GM04503 (cell line): ENCODE results near the gene SUOX.
"Not testable (repeated sequence)": the region's sequence is repeated elsewhere in the genome, so short reads cannot be mapped to it uniquely, and the experiment has no call there.

ENCODE experiments used
- DNase-seq: peaks from one replicate; pipeline ENCODE4 v3.0.0-alpha.2; 2012; ENCODE audit warnings: low read depth

SUOX gene

DNA sequence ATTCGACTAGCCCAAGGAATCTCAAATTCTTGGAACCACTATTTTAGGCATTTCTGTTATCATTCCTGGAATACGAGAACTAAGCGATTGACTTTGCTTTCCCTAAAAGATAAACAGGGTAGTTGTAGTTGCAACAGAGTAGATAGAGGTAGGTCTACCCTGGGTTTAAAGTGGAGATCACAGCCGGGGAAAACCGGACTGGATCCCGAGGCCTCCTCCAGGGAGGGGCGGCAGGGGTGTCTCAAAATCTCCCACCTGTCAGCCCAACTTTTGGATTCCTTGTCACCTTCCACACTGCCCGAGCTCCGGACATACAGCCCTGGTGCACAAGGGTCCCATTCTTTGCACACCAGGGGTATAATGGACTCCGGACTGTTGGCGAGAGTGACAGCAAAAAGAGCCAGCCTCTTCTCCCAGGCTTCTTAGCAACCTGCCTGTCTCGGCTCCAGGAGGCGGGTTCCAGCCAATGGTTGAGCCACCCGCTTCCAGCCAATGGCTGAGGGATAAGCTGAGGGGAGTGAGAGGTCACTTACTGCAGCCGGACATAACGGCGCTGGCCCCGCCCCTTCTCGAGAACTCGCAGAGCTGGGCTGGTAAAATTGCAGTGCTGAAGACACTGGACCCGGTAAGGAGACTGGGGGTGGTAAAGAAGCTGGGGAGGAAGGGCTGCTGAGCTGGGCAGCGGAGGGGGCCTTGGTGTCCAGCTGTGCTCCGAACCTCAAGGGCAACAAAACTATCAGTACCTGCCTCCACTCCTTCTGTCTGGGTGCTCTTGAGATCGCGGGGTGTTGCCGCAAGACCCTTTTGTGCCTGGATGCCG lies at the start of gene SUOX:
SUOX (plus strand) TSS at position 562 of the 820 bp plus-strand sequence. CDS start 4,946 bp downstream, outside the sequence.
- DNase-seq: peak; percentile 83

DNA sequence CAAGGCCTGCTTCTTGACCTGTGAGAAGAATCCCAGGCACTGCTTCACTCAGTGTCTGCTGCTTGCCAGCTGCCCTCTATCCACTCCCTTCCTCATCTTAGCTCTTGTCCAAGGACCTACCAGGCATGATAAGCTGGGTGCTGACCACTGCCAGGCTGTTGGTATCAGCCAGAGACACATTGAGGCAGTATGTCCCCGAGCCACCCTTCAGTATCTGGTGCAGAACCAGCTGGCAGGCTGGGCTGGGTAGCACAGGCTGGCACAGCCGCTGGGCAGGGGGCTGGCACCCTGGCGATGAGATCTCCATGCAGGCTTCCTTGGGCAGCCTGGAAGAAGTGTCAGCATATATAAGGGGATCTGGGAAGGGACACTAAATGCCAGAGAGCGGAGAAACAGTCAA lies 41.7 kb upstream of the SUOX start:
- DNase-seq: no peak

DNA sequence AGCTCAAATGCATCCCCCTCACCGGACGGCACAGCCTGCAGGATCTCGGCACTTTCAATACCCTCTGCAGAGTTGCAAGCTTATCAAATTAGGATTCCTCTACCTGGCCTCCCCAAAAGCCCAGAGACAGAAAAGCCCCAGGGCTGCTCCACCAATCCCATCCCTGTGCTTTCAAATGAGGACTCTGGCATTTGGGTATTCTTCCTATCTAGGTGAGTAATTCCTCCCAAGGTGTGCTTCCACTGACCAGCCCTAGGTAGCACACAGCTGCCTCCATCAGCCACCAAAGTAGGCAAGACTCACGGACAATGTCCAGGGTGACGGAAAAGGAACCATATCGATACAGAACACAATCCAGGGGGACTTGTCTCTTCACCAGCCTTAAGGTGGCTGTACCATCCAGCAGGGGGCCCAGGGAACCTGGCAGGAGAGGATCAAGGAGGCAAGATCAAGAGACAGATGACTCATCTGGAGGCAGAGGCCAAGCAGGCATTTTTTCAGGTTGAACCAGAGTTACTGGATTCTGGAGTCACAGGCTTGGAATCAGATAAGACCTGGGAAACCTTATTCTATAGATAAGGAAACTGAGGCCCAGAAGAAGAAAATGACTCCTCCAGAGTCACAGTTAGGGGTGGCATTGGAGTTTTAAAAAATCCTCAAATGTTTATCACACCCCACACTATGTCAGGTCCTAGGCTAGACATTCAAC lies 41.1 kb upstream of the SUOX start:
- DNase-seq: no peak

- no peak for DNase-seq
Observed at GRCh38 chr12:55957106-55957859, 39.8 kb upstream of the SUOX start.

GRCh38 chr12:55963760-55964159 lies 33.3 kb upstream of the SUOX start:
- no peak for DNase-seq

GRCh38 chr12:55965240-55965639 lies 31.8 kb upstream of the SUOX start:
- DNase-seq: no peak

DNA sequence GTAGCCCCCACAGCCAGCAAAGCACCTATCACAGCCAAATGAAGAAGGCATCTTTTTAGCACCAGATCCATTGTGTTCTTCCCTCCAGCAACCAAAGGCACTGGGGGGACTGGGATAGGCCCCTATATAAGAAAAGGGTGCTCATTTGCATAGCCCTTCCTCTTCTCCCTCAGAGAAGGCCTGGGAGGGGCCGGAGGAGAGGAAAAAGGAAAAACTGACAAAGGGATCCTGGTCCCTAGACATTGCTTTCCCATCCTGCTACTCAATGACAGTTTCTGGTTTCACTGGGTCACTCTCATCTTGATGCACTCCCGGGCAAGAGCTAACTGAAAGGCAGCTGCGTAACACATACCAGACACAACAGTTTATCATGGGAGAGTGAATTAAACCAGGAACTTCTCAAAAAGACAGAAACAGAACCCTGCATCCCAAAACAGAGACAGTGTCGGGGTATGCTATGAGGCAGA lies 31.1 kb upstream of the SUOX start, which contains the start of gene PMEL:
PMEL (minus strand) TSS at position 102 of the 467 bp plus-strand sequence; CDS start at position 71, 31 bp downstream.
- no peak for DNase-seq

DNA sequence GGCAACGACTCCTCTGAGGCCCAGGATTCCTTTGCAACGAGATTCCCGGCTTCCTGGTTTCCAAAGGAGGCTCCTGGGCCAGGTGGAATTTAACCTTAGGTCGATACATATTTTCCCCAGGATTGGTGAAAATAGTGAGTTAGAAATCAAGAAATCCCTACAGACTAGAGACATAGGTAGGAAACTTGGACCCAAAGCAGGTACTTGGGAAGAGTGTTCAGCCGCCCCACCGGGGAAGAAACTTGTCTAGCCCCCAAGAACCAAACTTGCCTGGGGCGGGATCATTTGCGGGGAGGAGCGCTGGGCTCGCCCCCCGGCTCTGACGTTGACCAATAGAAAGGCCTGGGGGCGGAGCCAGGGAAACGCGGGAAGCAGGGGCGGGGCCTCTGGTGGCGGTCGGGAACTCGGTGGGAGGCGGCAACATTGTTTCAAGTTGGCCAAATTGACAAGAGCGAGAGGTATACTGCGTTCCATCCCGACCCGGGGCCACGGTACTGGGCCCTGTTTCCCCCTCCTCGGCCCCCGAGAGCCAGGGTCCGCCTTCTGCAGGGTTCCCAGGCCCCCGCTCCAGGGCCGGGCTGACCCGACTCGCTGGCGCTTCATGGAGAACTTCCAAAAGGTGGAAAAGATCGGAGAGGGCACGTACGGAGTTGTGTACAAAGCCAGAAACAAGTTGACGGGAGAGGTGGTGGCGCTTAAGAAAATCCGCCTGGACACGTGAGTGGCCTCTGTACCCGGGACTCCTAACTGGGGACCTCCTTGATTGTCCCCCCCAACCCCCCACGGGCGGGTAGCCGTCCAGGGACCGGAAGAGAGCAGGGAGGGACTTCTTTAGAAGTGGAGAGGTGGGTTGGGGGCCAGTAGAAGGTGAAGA lies 30.4 kb upstream of the SUOX start, which contains the start of gene CDK2:
CDK2 (plus strand) TSS at position 423 of the 874 bp plus-strand sequence; CDS start at position 602, 179 bp downstream.
- no peak for DNase-seq

DNA sequence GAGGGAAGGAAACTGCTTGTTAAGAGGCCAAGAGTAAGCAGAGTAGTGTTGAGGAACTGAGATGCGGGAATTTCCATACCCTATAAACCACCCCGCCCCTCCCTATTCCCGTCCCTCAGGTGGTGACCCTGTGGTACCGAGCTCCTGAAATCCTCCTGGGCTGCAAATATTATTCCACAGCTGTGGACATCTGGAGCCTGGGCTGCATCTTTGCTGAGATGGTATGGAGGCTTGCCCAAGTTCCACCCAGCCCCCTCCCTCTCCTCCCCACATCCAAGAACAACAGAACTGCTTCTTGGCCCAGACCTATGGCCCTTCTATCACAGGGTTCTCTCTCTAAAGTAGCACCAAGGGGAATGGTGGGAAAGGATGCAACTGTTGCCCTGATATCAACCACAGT lies 27.7 kb upstream of the SUOX start:
- DNase-seq: no peak

- DNase-seq: no peak
Observed at GRCh38 chr12:55970775-55971174, 26.3 kb upstream of the SUOX start.

GRCh38 chr12:55972042-55972441 lies 25.0 kb upstream of the SUOX start:
- DNase-seq: peak; percentile 51

- DNase-seq: no peak
Observed at GRCh38 chr12:55972456-55972855, 24.6 kb upstream of the SUOX start.

DNA sequence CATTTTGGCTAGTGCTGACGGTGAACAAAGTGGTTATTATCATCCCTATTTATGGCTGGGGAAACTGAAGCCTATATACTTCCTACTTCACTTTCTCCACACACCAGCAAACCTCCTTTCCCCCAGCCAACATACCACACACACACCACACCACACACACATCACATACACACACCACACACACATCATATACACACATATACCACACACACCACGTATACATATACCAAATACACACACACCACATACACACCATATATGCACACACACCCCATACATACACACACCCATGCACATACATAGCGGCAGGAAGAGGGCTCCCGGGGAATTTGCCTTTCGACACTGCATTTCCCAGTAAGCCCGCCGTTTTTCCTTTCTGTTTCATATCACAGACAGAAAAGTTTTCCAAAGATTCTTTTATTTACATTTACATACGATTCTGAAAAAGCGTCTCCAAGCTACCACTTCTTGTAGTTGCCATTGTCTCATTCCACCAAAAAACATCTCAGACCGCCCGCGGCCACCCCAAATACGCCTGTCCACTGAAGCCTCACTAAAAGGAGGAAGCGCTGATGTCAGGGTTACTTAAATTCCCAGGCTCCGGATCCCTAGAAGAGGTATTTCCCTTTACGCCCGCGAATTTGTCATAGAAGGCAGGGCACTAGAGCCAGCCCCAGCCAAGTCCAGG lies 24.0 kb upstream of the SUOX start:
- DNase-seq: no peak

- peak; percentile 100 for DNase-seq
Observed at GRCh38 chr12:55973599-55974307, 23.3 kb upstream of the SUOX start, which contains the start of gene RAB5B. RAB5B (plus strand) TSS chr12:55974078; CDS start chr12:55986961, 12,883 bp downstream.

- no peak for DNase-seq
Observed at GRCh38 chr12:55974308-55974730, 22.8 kb upstream of the SUOX start.

DNA sequence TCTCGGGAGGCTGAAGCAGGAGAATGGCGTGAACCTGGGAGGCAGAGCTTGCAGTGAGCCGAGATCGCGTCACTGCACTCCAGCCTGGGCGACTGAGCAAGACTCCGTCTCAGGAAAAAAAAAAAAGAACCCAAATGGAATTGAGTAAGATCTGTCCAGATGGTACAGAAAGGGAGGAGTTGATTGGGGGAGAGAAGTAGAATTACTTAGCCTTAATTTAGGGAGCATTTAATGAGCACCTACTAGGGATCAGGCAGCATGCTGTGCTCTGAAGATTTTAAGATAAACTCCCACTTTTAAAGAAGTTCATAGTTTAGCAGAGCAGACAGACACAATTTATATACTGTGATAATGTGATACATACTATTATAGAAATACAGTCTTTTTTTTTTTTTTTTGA lies 18.7 kb upstream of the SUOX start:
- DNase-seq: no peak

DNA sequence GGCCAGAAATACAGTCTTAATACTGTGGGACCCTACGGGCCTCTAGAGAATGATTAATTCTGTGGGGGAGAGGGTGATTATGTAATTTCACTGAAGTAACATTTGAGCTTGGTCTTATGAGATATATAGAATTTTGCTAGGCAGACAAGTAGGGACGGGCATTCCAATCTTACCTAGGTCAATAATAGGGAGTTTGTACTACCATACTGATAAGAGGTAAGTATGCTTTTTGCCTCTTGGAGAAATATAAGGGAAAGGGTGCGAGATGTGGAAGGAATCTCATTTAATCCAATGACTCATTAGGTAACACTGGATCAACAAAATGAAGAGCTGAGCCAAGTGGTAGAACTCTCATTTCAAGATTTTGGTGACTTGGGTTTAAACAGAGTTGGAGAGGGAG lies 18.0 kb upstream of the SUOX start:
- DNase-seq: no peak

- not testable (repeated sequence) for DNase-seq
Observed at GRCh38 chr12:55981882-55982281, 15.2 kb upstream of the SUOX start.

DNA sequence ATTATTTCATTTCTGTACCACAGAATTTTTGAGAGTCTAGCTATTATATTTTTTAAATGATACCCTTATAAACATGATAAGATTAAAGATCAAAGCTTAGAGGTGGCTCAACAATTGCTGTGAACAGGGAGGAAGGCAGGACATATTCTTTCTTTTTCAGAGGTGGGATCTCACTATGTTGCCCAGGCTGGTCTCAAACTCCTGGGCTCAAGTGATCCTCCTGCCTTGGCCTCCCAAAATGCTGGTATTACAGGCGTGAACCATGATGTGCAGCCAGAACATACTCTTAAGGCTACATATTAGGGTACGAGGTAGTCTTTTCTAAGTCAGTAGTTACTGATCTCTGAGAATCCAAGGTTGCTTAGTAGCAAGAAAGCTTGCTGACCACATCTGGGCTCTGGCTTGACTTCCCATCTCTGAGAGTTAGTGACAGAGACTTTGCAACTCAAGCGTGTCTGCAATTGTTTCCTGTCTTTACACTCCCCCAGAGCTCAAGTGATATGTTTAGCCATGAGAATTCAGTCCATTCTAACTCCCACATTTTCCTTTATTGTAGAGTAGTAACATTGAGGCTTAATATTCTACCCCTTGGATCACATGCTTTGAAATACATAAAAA lies 14.6 kb upstream of the SUOX start:
- DNase-seq: no peak
